Lower leg skin (tissue), 4 donors: ENCODE measurements around the gene SLX4IP. TPM values are rescaled to one million over a fixed set of nuclear protein-coding genes. Genes with fewer than 3 reads are reported as not detected.
"Not testable (repeated sequence)": the region's sequence is repeated elsewhere in the genome, so short reads cannot be mapped to it uniquely, and the experiment has no call there.

Experiments used
- DNase-seq, 2 donors: peaks; one replicate each; pipeline ENCODE4 v3.0.0-alpha.2; 2019; ENCODE audit warnings: low spot score in 2 of 2
- H3K4me3 ChIP-seq: fragments of 200-600 bp; sonication (generic); 2 replicates; pipeline ENCODE4 v1.5.1; 2017; ENCODE audit warnings: mild to moderate bottlenecking, low read depth; ENCODE audit not compliant: poor library complexity, severe bottlenecking
- POLR2A ChIP-seq, 2 donors: fragments of 450-650 bp; IDR thresholded peaks; one replicate each; pipeline ENCODE4 v1.6.1; 2016 to 2017; ENCODE audit warnings: antibody characterized with exemption in 2 of 2, mild to moderate bottlenecking in 1 of 2, moderate library complexity in 1 of 2
- WGBS, 2 donors: methylation state at CpG; one replicate each; pipeline ENCODE4 v1.1.5; 2018; 5-methylcytosine and 5-hydroxymethylcytosine counted together
- intact Hi-C: fragments of 100-400 bp; cut with DNase I; formaldehyde crosslinking; loops from one replicate; pipeline ENCODE4 v1.15.0; 2023; ENCODE audit warnings: low total_unique reads
- total RNA-seq, 4 donors: library from RNA; depleted of rRNA; stranded (reverse); fragments of >200 nt; gene quantifications; one replicate each; pipeline ENCODE4 v1.1.0, GENCODE V29; 2016
- TF ChIP-seq, protein P1 (sequence below), 3 donors: fragments of 450-650 bp; IDR thresholded peaks; one replicate each; pipeline ENCODE4 v1.5.1; 2016; ENCODE audit warnings: antibody characterized with exemption in 3 of 3, mild to moderate bottlenecking in 3 of 3, moderate library complexity in 2 of 3

SLX4IP gene
- total RNA-seq, 4 donors from 2014 or later = 3.0 to 4.0 (median 3.7) TPM

- 95 to 96% methylated on average over 1 of the region's 1 CpG for WGBS, 2 donors
- intact Hi-C loops = no loop called here
- no peak for TF ChIP-seq POLR2A (IDR thresholded peaks at IDR 0.05)
- TF ChIP-seq, protein P1, sequence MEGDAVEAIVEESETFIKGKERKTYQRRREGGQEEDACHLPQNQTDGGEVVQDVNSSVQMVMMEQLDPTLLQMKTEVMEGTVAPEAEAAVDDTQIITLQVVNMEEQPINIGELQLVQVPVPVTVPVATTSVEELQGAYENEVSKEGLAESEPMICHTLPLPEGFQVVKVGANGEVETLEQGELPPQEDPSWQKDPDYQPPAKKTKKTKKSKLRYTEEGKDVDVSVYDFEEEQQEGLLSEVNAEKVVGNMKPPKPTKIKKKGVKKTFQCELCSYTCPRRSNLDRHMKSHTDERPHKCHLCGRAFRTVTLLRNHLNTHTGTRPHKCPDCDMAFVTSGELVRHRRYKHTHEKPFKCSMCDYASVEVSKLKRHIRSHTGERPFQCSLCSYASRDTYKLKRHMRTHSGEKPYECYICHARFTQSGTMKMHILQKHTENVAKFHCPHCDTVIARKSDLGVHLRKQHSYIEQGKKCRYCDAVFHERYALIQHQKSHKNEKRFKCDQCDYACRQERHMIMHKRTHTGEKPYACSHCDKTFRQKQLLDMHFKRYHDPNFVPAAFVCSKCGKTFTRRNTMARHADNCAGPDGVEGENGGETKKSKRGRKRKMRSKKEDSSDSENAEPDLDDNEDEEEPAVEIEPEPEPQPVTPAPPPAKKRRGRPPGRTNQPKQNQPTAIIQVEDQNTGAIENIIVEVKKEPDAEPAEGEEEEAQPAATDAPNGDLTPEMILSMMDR (IDR thresholded peaks at IDR 0.05) = no peak
These were observed 144.8 kb downstream of the SLX4IP start for GRCh38 chr20:10579942-10580341.

DNA sequence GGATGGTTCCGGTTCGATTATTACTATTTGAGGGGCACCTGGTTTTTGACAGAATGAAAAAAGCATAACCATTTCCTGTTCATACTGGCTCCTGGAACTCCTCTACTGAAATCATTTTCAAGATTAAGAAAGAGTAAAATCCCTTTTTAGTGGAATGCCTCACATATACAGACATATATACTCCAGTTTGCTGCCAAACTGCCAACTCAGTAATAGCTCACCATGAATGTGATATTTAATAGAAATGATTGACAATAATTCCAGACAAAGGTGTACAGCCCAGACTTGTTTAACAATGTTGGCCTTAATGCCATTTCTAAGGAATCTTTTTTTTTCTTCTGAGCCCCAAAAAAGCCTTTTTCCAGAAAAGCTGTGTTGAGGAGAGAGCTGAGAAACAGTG lies 145.6 kb downstream of the SLX4IP start:
- WGBS, 2 donors = 95 to 98% methylated on average over 2 of the region's 2 CpGs
- no peak for TF ChIP-seq POLR2A (IDR thresholded peaks at IDR 0.05)
- TF ChIP-seq, protein P1 (IDR thresholded peaks at IDR 0.05) = no peak
- no peak overlapping the region for H3K4me3 ChIP-seq
- intact Hi-C loops = no loop called here
- no peak for DNase-seq

More at GRCh38 chr20:10579942-10580341, 144.8 kb downstream of the SLX4IP start:
- no peak for DNase-seq
- no peak overlapping the region for H3K4me3 ChIP-seq

GRCh38 chr20:10581823-10582222 lies 146.7 kb downstream of the SLX4IP start:
- DNase-seq = no peak
- no peak for TF ChIP-seq POLR2A (IDR thresholded peaks at IDR 0.05)
- TF ChIP-seq, protein P1 (IDR thresholded peaks at IDR 0.05) = no peak
- intact Hi-C loops = no loop called here
- no peak overlapping the region for H3K4me3 ChIP-seq
- WGBS, 2 donors = 41 to 43% methylated on average over 4 of the region's 4 CpGs

GRCh38 chr20:10584371-10584770 lies 149.3 kb downstream of the SLX4IP start:
- intact Hi-C loops = no loop called here
- no peak for TF ChIP-seq POLR2A (IDR thresholded peaks at IDR 0.05)
- TF ChIP-seq, protein P1 (IDR thresholded peaks at IDR 0.05) = no peak

GRCh38 chr20:10585308-10585707 lies 150.2 kb downstream of the SLX4IP start:
- no peak overlapping the region for H3K4me3 ChIP-seq
- TF ChIP-seq, protein P1 (IDR thresholded peaks at IDR 0.05) = no peak
- TF ChIP-seq POLR2A (IDR thresholded peaks at IDR 0.05) = no peak
- 95 to 98% methylated on average over 3 of the region's 3 CpGs for WGBS, 2 donors
- intact Hi-C loops = loop anchor here (5.0 kb wide), 1 partner anchor 1388 kb away; no protein-coding TSS in a partner anchor
- DNase-seq = no peak

More at GRCh38 chr20:10584371-10584770, 149.3 kb downstream of the SLX4IP start:
- DNase-seq = no peak
- no peak overlapping the region for H3K4me3 ChIP-seq

- 93 to 97% methylated on average over 4 of the region's 4 CpGs for WGBS, 2 donors
- TF ChIP-seq, protein P1 (IDR thresholded peaks at IDR 0.05) = no peak
- TF ChIP-seq POLR2A (IDR thresholded peaks at IDR 0.05) = no peak
- intact Hi-C loops = loop anchor here (5.0 kb wide), 1 partner anchor 1389 kb away; no protein-coding TSS in a partner anchor
- H3K4me3 ChIP-seq = no peak overlapping the region
- DNase-seq = no peak
These were observed 151.2 kb downstream of the SLX4IP start for GRCh38 chr20:10586296-10586695.

- intact Hi-C loops, H3K4me3 ChIP-seq, DNase-seq: not testable (repeated sequence)
- WGBS, 2 donors = 68 to 78% methylated on average over 10 of the region's 10 CpGs
These were observed 155.3 kb downstream of the SLX4IP start for GRCh38 chr20:10590446-10590845.
